Mesothelial cell of epicardium (in vitro differentiated cells): ENCODE results near the gene EML1. TPM values are rescaled to one million over a fixed set of nuclear protein-coding genes. Genes with fewer than 3 reads are reported as not detected.

Experiments
- DNase-seq, 2 experiments: peaks; one replicate each; pipeline ENCODE4 v3.0.0; 2021; ENCODE audit warnings: low spot score in 2 of 2; ENCODE audit not compliant: unreplicated experiment in 2 of 2
- H3K27ac Mint-ChIP-seq: 2 replicates; pipeline ENCODE4 v1.8.0; 2021; ENCODE audit warnings: mixed read lengths
- H3K27me3 Mint-ChIP-seq: 2 replicates; pipeline ENCODE4 v1.8.0; 2021; ENCODE audit warnings: low read depth, mixed read lengths
- H3K36me3 Mint-ChIP-seq: 2 replicates; pipeline ENCODE4 v1.8.0; 2021; ENCODE audit warnings: mixed read lengths
- H3K4me1 Mint-ChIP-seq: 2 replicates; pipeline ENCODE4 v1.8.0; 2021; ENCODE audit warnings: mixed read lengths
- H3K4me3 Mint-ChIP-seq: 2 replicates; pipeline ENCODE4 v1.8.0; 2021; ENCODE audit warnings: mild to moderate bottlenecking, moderate library complexity, mixed read lengths
- H3K9me3 Mint-ChIP-seq: 2 replicates; pipeline ENCODE4 v1.8.0; 2021; ENCODE audit warnings: mixed read lengths
- total RNA-seq: library from RNA; stranded (reverse); gene quantifications from 3 replicates; pipeline ENCODE4 v1.2.1, GENCODE V29; 2021
- TF ChIP-seq, protein P1 (sequence below): fragments of 200-600 bp; sonication (generic); IDR thresholded peaks from one replicate; pipeline ENCODE4 v1.5.0; 2021; ENCODE audit warnings: antibody characterized with exemption; ENCODE audit not compliant: unreplicated experiment

Gene EML1
- total RNA-seq, 1 donor from 2014 or later, result 18.9 TPM

DNA sequence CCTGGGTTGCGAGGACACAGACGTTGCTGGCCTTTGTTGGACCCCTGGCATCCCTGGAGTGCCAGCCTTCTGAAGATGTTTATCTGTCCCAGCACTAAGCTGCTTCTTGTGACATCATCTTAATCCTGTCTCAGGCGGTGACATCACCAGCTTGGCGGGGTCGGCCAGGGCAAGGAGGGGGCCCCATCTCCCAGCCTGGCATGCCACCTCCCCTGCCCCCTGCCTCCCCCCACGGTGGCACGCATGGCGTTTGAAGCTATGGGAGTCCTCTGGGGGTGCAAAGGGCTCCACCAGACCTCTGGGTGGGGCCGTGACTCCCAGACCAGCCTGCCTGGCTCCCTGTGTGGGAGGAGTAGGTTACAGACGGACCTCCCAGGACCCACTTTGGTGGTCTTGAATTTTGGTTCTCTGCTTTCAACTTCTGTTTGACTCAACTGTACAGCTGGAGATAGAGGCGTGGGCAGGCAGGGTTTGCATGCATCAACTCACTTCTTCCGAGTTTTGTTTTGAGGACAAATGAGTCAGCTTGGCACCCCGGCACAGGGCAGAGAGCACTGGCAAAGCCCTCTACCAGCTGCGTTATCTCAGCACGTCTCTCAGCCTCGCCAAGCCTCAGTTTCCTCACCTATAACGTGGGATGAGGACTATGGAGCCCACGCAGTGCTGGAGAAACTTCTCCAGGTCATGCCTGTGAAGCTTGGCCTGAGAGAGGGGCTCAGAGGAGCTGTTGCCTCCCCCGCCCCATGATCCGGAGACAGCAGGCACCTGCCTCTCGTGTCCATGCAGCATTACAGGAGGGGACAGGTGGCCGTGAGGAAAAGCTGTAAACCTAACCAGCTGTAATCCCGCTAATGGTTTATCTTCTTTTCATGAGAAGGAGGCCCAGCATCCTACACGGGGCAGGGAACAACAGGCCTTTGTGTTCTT lies 38.8 kb upstream of the EML1 start:
- TF ChIP-seq, protein P1, sequence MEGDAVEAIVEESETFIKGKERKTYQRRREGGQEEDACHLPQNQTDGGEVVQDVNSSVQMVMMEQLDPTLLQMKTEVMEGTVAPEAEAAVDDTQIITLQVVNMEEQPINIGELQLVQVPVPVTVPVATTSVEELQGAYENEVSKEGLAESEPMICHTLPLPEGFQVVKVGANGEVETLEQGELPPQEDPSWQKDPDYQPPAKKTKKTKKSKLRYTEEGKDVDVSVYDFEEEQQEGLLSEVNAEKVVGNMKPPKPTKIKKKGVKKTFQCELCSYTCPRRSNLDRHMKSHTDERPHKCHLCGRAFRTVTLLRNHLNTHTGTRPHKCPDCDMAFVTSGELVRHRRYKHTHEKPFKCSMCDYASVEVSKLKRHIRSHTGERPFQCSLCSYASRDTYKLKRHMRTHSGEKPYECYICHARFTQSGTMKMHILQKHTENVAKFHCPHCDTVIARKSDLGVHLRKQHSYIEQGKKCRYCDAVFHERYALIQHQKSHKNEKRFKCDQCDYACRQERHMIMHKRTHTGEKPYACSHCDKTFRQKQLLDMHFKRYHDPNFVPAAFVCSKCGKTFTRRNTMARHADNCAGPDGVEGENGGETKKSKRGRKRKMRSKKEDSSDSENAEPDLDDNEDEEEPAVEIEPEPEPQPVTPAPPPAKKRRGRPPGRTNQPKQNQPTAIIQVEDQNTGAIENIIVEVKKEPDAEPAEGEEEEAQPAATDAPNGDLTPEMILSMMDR, result no peak
- H3K27me3 Mint-ChIP-seq, result peaks cover 22% of the 10 kb centered on the region
- DNase-seq, result no peak
- H3K27ac Mint-ChIP-seq, result no peak overlapping the region
- no peak overlapping the region for H3K4me3 Mint-ChIP-seq
- H3K4me1 Mint-ChIP-seq, result peaks cover 36% of the 10 kb centered on the region
- no peaks in the 10 kb centered on the region for H3K9me3 Mint-ChIP-seq
- no peaks in the 10 kb centered on the region for H3K36me3 Mint-ChIP-seq

DNA sequence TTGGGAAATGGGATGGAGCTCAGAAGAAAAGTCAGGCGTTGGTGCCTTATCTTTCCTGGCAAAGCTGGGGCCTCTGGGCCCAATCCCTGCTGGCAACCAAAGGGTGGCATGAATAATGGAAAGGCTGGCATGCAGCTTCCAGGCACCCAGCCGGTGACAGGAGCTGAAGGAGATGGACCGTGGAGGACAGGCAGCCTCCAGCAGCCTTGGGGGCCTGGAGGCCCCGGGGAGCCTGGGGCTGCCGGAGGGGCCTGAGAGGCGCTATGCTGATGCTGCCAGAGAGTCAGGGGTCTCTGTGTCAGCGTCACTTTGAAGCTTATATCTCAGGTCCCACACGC lies 38.2 kb upstream of the EML1 start:
- no peak overlapping the region for H3K27ac Mint-ChIP-seq
- H3K4me1 Mint-ChIP-seq, result peaks cover 29% of the 10 kb centered on the region

DNA sequence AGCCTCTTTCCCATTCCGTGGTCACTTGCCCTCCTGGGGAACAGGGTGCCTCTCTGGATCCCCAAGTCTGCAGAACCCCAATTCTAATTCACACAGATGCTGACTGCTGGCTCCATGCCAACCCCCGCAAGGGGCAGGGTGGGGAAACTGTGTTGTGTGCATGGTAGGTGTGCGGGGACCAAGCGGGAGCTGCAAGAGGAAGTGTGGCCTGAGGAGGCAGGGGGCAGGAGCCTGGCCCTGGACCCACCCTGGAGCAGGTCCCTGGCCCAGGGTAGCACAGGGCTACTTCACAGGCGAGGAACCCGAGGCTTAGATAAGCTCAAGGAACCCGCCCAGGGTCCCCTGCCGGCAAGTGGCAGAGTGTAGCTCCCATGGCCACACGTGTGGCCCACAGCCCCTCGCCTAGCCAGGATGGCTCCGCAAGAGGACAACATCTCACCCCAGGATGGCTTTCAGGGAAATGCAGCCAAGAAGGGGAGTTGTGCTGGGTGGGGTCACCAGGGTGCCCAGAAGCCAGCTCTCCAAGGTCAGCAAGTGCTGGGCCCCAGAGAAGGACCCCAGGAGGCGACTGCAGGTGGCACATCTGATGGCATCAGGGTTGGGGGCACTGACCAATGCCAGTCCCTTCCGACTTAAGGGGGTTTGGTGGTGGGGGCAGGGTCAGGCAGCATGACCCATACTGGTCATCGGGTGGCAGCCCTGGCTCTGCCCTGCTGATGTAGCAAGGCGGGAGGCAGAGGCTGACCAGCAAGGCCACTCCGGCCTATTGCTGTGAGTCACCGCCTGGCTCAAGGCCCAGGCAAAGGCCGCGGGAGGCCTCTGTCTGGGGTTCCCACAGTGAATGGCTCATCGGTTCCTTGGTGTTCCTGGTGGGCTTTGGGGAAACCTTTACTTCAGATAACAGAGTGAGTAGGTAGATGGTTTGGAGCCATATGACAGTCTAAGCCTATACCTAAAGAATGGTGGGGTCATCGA lies 37.3 kb upstream of the EML1 start:
- DNase-seq, result no peak
- H3K27me3 Mint-ChIP-seq, result peaks cover 17% of the 10 kb centered on the region
- H3K4me3 Mint-ChIP-seq, result no peak overlapping the region
- TF ChIP-seq, protein P1, result no peak
- H3K4me1 Mint-ChIP-seq, result peaks cover 27% of the 10 kb centered on the region
- no peaks in the 10 kb centered on the region for H3K9me3 Mint-ChIP-seq
- H3K36me3 Mint-ChIP-seq, result no peaks in the 10 kb centered on the region
- H3K27ac Mint-ChIP-seq, result no peak overlapping the region

More for the DNA sequence above, 38.2 kb upstream of the EML1 start:
- TF ChIP-seq, protein P1, result no peak
- Mint-ChIP-seq H3K9me3 (no peaks in the 10 kb centered on the region), H3K27me3 (peaks cover 18% of the 10 kb centered on the region), H3K4me3 (no peak overlapping the region), H3K36me3 (no peaks in the 10 kb centered on the region)
- no peak for DNase-seq

DNA sequence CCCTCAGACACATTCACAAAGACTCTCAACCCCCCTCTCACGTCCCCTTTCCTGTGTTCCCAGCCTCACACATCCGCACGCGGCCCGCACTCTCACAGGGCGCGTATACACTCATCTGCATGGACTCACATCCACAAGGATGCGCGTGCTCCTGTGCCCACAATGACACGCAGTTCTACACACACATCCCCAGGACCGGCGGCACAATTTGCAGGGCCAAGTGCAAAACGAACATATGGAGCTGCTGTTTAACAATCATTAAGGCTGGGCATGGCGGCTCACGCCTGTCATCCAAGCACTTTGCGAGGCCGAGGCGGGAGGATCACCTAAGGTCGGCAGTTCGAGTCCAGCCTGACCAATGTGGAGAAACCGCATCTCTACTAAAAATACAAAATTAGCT lies 36.4 kb upstream of the EML1 start:
- no peak overlapping the region for H3K4me3 Mint-ChIP-seq
- TF ChIP-seq, protein P1, result no peak
- no peak overlapping the region for H3K27ac Mint-ChIP-seq
- peaks cover 9% of the 10 kb centered on the region for H3K27me3 Mint-ChIP-seq
- H3K4me1 Mint-ChIP-seq, result peaks cover 21% of the 10 kb centered on the region
- no peaks in the 10 kb centered on the region for H3K9me3 Mint-ChIP-seq
- no peak for DNase-seq
- H3K36me3 Mint-ChIP-seq, result no peaks in the 10 kb centered on the region

DNA sequence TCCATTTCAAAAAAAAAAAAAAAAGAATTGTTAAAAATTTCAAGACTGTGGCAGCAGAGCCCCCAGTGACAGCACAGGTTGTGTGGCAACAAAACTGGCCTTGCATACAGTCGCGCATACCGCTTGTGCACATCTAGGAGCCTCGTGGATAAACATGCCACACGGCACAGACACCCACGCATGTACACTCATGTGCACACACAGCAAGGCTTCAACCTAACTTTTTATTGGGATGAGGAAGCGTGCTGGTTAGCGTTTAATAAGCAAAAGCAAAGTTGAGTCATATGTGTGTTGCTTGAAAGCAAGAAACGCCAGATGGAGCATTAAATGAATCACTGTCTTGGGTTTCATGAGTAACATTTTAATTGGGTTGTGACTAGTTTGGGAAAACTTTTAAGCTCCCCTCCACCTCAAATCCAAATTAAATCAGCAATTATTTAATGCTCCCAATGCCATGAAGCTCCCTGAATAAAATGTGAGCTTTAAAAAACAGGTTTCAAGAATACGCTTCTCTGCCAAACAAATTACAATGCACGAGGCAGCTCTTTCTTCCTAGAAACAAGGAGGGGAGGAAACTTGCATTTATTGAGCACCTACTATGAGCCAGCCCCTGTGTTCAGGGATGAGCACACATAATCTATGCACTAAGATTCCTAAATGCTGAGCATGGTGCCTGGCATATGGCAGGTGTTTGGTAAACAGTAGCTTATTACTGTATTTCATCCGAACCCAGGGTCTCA lies 35.7 kb upstream of the EML1 start:
- TF ChIP-seq, protein P1, result no peak
- peaks cover 5% of the 10 kb centered on the region for H3K27me3 Mint-ChIP-seq
- peaks cover 14% of the 10 kb centered on the region for H3K4me1 Mint-ChIP-seq
- no peak for DNase-seq
- H3K36me3 Mint-ChIP-seq, result no peaks in the 10 kb centered on the region
- no peaks in the 10 kb centered on the region for H3K9me3 Mint-ChIP-seq
- no peak overlapping the region for H3K4me3 Mint-ChIP-seq
- H3K27ac Mint-ChIP-seq, result no peak overlapping the region
